Activated CD4-positive, alpha-beta T cell treated with anti-CD3 and anti-CD28 coated beads, Interleukin-2, amount 50 U/mL, for 1 hour (primary cell): ENCODE measurements around the gene BANF2.

Source experiments
- DNase-seq: peaks from one replicate; pipeline ENCODE4 v3.0.0-alpha.2; 2020

Gene BANF2

DNA sequence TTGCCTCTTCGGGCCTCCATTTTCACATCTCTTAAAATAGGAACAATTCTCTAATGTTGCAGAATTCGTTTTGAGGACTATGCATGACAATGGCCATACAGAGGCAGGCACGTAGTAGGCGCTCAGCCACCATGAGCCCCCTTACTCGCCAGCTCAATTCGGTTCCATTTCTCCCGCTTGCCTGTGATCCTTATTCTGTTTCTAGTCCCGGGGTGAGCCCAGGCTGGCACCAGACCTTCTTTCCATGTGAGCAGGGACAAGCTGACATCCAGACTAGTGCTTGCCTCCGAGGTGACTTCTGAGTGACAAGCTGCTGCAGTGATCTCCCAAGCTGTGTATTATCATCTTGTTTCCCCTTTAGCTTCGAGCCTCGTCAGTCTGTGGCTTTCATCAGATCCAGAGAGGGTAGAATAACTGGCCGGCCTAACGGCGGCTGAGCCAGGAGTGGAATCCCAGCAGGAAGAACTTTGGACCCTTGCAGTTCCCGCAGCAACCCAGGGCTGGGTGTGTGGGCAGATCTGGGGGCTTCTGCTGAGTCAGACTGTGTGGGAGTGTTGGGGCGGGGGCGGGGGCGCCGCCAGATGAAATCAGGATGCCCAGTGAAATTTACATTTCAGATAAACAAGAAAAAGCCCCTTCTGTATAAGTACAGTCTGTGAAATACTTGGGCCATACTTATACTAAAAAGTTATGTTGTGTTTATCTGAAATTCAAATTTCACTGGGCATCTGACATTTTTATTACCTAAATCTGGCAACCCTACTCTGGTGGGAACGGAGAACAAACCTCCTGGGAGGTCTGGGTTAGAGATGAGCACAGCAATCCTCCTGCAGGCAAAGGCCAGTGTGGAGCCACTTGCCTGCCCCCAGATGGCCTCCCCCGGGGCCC lies 10.9 kb downstream of the BANF2 start:
- DNase-seq, result no peak

DNA sequence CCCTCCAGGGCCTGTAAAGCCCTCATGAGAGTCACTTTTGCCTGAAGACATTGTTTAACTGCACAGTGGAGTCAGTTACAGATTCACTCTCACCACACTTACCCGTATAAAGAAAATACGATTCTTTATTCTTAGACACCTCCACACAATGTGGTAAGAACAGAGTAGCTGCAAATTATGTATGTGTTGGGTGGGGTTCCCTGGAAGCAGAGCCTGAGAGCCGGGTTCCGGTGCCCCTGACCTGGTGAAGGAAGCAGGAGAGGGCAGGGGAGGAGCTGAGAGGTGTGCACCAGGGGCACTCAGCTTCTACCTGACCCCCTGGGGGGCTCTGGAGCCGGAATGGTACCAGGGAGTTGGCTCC lies 11.5 kb downstream of the BANF2 start:
- DNase-seq, result no peak

DNA sequence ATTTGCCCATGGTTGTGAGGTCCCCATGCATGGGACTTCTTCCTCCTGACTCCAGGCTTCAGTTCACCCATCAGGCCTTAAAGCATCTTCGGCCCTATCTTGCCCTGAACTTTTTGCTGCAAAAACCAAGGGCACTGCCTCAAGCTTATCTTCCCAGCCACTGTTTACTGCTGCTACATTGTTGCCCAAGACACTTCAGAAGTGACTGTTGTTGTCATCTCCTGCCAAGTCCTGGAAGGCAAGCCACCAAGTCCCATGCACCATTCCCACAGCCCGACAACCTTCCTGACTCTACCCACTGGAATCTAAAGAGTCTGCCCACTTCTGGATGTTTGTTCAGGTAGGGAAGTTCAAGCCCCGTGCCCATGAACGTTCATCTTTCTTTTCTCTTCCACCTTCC lies 12.4 kb downstream of the BANF2 start:
- DNase-seq, result no peak

DNA sequence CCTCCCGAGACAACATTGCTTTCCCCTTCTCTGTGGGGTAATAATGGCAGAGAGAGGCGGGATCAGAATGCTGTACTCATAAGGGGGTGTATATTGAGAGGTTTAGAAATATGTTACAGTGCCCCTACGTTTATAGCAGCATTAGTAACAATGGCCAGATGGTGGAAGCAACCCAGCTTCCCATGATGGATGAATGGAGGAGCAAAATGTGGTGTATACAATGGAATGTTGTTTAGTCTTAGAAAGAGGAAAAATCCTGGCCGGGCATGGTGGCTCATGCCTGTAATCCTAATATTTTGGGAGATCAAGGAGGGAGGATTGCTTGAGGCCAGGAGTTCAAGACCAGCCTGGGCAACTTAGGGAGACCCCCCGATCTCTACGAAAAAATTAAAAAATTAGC lies 12.9 kb downstream of the BANF2 start:
- no peak for DNase-seq

DNA sequence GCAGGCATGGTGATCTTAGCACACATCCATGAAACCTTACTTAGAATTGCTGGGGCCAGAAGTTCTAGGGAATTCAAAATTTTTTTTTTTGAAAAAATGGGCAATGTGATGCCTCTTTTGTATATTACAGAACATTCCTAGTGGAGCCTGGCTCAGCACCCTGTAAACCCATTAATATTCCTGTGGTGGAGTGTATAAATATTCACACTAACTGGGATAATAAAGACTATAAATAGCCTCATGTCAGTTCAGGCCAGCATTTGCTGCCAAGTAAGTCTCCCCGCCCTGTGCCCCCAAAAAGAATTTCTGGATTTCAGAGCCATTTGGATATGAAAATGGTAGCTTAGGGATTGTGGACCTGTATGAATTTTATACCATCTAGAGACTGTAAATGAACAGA lies 14.8 kb downstream of the BANF2 start:
- DNase-seq, result no peak

DNA sequence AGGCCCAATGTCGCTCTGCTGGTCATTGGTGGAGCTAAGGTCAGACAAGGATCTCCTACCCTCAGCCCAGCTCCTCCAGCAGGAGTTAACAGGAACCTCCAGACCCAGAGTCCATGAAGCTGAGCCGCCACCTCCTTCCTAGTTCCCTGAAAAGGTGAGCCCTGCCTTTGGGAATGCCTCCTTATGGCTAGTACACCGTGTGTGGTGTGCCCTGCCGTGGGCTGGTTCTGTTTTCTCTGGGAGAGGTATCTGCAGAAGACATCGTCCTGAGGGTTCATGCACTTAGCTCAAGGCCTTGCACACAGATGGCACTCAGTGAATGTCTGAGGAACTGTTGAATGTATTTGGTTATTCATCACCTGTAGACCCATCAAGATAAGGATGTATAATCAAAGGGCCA lies 15.3 kb downstream of the BANF2 start:
- DNase-seq, result no peak

DNA sequence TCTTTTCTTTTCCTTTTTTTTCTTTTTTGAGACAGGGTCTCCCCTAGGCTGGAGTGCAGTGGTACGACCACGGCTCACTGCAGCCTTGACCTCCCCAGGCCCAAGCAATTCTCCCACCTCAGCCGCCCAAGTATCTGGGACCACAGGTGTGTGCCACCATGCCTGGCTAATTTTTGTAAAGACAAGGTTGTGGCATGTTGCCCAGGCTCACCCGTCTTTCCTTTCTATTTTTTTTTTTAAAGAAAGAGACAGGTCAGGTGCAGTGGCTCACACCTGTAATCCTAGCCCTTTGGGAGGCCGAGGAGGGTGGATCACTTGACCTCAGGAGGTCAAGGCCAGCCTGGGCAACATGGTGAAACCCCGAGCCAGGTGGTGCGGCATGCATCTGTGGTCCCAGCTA lies 16.6 kb downstream of the BANF2 start:
- DNase-seq, result no peak

DNA sequence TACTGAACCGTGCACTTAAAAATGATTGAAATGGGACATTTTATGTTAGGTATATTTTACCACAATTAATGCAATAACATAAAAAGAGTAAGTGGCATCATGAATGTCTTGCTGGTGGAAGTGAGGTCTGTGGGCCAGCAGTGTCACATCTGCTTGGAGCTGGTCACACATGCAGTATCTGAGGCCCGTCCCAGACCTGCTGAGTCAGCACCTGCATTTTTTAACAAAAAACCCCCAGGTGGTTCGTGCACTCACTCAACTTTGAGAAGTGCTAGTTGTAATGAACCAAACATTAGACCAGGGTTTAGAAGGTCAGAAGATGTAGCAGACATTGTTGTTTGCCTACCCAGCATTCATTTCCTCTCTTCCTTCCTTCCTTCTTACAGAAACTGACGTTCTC lies 21.0 kb downstream of the BANF2 start:
- no peak for DNase-seq

DNA sequence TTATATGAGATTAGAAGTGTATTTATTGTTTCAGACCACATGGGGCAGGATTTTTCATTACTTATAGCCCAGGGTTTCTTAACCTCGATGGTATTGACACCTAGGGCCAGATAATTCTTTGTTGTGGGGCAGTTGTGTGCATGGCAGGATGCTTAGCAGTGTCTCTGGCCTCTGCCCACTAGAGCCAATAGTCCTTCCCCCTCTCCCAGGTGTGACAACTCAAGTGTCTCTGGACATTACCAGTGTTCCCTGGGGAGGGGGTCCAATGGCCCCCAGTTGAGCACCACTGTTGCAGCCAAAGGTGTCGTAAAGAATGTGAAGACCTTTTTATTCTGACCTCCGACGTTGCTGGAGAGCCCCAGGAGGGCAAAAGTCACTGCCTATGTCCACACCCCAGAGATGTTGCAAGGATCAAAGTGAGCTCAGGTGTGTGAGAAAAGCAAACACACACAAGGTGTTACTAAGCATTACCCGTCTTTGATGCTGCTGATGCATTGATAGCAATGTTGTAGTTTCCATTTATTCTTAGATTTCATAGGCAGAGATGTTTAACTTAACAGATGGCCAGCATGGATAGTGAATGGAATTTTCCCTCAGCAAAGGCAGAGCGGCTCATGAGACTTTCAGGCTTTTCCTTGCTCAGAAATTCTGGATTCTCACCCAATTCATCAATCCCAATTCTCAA lies 22.2 kb downstream of the BANF2 start:
- no peak for DNase-seq

DNA sequence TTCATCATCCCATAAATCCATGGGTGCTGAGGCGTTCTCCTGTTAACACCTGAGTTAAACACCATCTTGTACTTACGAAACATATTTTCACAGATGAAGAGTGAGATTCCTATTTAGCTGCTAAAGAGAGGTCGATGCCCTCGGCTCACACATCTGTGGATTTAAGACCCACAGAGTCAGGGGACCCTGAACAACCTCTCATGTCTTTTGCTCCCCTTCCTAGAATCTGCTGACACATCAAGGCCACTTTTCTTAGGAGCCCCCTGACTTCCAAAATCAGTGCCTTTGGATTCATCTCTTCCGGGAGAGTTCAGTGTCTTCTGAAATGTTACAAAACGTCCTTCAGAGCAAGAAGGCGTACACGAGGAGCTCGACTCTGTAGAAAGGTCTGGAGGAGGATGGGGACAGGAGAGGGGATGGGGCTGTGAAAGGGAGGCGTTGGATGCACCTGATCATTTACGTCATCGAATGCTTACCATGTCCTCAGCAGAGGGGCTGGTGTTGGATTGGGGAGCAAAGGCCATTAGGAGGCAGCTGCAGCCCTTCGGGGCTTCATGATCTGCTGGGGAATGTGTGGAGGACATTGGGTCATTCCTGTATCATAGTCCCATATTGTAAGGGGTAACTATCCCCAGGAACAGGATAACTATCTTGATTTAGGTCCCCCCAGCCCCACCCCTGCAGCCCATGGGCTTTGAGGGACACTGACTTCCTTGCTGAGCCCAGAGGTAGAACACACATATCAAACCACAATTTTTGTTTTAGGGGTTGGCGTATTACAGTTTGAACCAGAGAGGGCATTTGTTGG lies 22.9 kb downstream of the BANF2 start:
- no peak for DNase-seq

DNA sequence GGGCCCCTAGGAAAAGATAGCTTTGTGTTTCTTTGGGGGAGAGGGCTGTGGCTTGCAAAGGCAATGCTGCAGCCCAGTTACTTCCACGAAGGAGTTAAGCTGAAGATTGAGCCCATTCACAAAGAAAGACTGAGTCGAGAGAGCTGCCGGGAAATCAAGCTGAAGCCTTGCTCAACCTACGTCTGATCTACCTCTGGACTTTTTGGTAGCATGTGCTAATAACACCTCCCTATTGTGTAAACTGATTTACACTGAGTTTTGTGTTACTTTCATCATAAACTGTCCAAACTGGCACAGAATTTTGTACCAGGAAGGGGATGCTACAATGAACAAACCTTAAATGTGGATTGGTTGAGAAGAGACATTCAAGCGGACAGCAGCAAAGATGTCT lies 23.5 kb downstream of the BANF2 start:
- no peak for DNase-seq

DNA sequence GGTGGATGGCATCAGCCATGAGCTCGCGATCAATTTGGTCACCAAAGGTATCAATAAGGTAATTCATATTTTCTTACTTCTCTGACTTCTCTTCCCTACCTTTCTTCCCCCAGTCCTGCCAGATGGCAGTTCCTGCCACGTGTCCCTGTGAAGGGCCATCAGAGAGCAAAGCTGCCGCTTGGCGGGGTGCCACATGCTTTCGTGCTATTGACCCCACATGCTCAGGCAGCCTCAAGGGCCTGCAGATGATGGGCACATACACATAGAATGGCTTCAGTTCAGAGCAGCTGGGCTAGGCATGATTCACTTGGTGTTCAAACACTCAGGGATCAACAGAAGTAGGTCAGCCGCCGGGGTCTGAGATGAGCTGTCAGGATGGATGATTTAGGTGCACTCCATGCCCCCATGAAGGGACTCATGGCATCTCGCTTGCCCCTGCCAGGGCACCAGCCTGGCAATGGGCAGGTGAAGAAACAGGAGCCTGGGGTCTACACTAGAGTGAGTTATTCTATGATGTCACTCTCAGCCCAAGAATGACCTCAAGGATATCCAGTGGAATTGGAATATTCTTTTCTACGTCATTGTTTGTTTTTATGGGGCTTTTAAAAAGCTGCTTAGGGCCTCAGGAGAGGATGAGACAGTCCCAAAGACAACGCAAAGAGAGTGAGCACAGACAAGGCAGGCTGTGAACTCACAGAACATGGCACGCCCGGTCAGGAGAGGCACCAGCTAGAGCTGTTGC lies 25.5 kb downstream of the BANF2 start:
- DNase-seq, result no peak

DNA sequence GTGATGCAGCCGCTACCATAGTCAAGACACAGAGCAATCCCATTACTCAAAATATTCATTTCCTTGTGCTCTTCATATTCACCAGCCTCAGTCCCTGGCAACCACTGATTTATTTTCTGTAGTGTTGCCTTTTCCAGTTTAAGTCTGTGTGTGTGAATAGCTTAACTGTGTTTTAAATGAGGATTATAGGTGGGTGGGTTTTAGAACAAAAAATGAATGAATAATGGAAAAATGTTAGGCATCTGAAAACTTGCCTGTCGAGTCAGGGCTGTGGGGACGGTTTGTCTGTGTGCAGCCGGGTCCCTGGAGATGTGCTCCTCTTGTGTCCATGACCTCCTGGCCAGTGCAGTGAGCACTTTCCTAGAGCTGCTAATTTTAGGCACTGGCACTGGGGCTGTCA lies 27.1 kb downstream of the BANF2 start:
- no peak for DNase-seq

DNA sequence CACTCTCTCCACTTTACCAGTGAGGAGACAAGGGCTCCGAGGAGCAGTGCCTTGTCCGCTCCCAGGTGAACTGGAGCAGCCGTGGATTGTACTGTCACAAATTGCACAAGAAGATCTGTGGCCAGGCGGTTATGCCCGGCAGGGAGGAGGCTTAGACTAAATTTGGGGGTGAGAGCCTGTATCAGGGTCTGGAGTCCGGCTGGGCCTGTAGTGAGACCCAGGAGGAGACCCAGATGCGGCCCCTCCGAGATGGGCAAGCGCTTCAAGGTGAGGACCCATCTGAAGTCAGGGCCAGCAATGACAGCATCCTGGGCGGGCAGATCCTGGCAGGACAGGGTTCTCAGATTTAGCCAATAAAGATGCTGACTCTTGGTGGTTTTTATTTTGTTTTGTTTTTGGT lies 27.6 kb downstream of the BANF2 start:
- DNase-seq, result no peak

DNA sequence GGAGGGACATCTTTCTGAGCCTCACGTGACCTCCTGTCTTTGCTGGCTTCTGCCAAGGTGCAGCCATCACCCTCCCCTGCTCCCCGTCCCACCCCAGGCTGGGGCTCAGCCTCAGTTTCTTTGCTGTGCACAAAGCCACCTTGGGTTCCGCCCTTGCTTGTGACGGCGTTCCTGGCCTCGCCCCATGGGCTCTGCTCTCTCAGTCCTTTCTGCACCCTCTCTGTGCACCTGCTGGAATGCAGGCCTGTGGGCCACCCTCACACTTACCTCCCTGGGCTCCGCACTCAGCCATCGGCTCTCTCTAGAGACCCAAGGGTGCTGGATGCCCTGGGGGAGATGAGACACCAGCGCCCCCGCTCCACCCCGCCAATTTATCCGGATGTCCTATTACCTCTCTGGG lies 28.3 kb downstream of the BANF2 start:
- DNase-seq, result no peak

DNA sequence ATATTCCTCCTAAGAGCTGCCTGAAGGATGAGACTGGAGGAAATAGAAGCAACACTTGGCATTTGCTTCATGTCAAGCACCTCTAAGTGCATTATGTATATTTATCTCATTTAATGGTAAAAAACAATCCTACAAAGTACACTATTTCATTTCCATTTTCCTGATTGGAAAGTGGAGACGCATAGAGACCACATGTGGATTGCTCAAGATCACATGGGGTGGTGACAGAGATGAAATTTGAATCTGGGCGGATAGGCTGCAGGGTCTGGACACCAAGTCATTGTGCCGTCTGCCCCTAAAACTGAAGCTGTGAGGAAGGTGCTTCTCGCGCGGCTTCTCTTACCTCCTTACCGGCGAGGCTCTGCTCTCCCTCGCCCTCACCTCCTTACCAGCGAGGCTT lies 30.3 kb downstream of the BANF2 start:
- no peak for DNase-seq

DNA sequence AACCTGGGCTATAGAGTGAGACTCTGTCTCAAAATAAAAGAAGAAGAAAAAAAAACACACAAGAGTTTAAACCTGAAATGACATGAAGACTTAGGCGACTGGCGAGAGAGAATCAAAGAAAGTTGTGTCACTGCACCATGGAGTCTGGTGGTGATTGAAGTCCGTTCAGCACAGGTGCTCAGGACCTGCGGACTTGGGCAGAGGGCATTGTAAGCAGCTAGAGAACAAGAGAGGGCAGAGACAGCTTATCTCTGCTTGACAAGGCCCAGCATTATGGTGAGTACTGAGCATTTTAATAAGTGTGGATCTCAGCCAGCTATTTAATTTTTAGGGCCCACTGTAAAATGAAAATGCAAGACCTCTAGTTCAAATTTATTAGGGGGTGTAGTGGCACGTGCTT lies 31.5 kb downstream of the BANF2 start:
- no peak for DNase-seq

DNA sequence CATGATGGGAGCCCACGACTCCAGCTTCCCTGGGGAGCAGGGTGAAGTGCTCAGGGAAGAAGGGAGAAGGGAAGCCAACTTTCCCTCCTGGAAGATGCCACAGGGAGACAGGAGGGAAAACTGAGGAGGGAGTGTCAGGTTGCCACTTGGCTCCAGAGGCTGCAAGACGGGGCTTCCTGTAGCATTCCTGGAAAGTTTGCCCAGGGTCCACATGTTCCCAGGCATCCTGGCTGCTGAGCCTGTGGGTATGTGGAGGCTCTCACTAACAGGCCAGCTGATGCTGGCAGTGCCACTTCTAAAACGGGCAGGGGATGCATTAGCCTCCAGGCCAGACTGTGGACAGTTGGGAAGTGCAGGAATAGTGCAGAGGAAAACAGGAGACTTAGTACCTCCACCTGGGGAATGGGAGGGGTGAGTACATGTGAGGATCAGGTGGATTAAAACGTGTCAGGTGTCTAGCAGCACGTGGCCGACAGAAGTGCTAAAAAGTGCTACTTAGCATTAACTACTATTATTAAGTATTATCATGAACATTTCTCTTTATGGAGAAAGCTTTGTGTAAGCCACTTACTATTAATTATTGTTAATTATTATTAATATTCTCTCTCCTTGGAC lies 33.2 kb downstream of the BANF2 start:
- no peak for DNase-seq

DNA sequence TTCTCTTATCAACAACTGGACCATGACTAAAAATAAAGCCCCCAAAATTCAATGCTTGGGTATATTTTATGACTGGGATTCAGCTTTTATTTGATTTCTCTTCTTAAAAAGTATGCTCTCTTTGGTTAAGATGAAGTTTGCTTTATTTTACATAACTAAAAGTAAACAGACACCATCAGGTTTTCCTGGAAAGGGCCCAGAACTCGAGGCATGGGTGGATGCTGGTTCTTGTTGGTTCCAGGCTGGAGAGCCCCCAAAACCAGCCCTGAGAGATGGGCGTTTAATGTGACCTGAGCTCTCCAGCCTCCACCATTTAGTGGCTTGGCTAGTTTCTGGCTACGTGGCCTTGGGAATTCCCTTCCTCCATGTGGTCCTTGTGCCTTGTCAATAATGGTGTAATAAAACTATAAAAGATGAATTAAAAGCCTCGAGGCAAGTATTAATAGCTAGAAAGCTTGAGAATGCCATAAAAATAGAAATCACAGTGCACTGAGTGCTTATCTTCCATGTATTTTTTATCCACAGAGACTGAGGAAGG lies 34.1 kb downstream of the BANF2 start:
- DNase-seq, result no peak

DNA sequence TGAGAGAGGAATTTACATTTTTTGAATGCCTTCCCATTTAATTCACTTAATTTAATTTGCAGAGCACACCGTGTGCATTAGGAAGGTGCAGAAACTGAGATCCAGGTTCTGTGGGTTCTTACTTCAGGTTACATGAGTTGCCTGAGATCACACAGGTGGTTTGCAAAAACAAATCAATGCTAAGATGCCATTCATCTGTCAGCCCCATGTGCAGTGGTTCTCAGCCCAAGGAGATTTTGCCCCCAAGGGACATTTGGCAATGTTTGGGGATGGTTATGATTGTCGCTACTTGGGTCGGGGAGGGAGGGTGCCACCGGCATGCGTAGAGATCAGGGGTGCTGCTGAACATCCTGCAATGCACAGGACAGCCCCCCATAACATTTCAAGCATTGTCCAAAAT lies 34.6 kb downstream of the BANF2 start:
- DNase-seq, result no peak

DNA sequence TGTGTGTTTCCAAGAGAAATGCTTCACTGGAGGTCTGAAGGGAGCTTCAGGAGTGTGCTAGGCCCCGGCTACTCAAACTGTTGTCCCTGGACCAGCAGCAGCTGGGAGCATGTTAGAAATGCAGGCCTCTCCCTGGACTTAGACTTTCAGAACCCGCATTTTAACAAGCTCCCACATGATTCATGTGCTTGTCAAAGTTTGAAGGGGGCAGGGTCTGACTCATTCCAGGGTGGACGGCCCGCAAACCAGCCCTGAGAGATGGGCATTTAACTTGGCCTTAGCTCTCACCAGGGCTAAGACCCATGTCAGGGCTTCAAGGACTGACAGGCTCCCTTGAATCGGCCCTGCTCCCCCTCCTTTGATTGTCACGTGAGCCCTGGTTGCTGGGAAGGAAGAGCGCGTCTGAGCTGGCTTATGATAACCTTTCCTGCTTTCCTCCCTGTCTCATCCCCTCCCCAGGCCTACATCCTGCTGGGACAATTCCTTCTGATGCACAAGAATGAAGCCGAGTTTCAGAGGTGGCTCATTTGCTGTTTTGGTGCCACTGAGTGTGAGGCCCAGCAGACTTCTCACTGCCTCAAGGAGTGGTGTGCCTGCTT lies 35.5 kb downstream of the BANF2 start:
- no peak for DNase-seq
